Type B pancreatic cell (in vitro differentiated cells): ENCODE results near the gene TGM2. TPM values are rescaled to one million over a fixed set of nuclear protein-coding genes. Genes with fewer than 3 reads are reported as not detected.

Source experiments
- DNase-seq: peaks from one replicate; pipeline ENCODE4 v3.0.0; 2021; ENCODE audit warnings: mixed read lengths; ENCODE audit not compliant: unreplicated experiment; ENCODE audit errors: extremely low spot score
- H3K27ac Mint-ChIP-seq: 2 replicates; pipeline ENCODE4 v1.8.0; 2021; ENCODE audit warnings: mild to moderate bottlenecking, mixed read lengths
- H3K27me3 Mint-ChIP-seq: 2 replicates; pipeline ENCODE4 v1.8.0; 2021; ENCODE audit warnings: mixed read lengths
- H3K36me3 Mint-ChIP-seq: 2 replicates; pipeline ENCODE4 v1.8.0; 2021; ENCODE audit warnings: mixed read lengths
- H3K4me1 Mint-ChIP-seq: one replicate; pipeline ENCODE4 v1.8.0; 2021; ENCODE audit warnings: mixed read lengths; ENCODE audit not compliant: unreplicated experiment
- H3K4me3 Mint-ChIP-seq: 2 replicates; pipeline ENCODE4 v1.8.0; 2021; ENCODE audit warnings: mild to moderate bottlenecking, mixed read lengths
- H3K9me3 Mint-ChIP-seq: 2 replicates; pipeline ENCODE4 v1.8.0; 2021; ENCODE audit warnings: mixed read lengths
- total RNA-seq: library from RNA; stranded (reverse); gene quantifications from 2 replicates; pipeline ENCODE4 v1.2.1, GENCODE V29; 2021; ENCODE audit warnings: low replicate concordance
- TF ChIP-seq, protein P1 (sequence below): fragments of 200-600 bp; sonication (generic); conservative IDR thresholded peaks from 2 replicates; pipeline ENCODE4 v1.5.0; 2021; ENCODE audit warnings: antibody characterized with exemption, mild to moderate bottlenecking

Gene TGM2
- total RNA-seq, 1 donor from 2014 or later, result 31.7 TPM

DNA sequence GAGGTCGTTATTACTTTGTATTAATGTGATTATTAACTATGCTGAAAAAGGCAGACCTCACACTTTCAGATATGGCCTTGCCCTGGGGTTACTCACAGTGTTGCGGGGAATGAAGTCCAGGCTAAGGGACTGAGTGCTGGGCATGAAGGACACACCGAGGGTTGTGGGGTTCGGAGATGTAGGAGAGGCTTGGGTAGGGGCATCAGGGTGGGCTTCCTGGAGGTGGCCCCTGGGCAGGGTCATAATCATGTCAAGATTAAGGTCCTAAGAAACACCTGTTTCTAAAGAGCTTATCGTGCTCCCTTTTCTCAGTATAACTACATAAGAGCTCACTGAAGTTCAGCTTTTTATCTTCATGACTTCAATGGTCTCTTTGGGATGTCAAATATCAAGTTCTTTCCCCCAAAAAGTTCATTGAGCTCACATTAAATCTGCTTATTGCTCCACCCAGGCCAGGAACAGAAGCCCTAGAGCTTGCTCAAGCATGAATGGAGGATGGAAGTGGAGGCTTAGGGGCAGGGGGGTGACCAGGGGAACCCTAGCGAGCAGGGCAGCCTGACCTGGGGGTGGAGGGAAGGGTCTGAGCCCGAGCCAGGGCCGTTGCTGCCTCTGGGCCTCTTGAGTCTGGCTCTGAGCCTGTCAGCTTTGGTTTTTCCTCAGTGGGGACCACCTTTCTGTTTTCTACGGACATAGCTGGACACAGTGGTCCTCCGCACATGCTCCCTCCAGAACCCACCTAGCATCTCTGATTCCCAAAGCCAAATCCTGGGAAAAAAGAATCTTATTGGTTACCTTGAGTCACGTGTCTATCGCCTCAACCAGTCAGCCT is 37.3 kb upstream of the TGM2 start:
- Mint-ChIP-seq H3K4me3 (no peak overlapping the region), H3K27me3 (peaks cover 15% of the 10 kb centered on the region), H3K27ac (no peak overlapping the region), H3K36me3 (no peaks in the 10 kb centered on the region), H3K9me3 (no peaks in the 10 kb centered on the region), H3K4me1 (no peaks in the 10 kb centered on the region)
- DNase-seq, result no peak
- TF ChIP-seq, protein P1, sequence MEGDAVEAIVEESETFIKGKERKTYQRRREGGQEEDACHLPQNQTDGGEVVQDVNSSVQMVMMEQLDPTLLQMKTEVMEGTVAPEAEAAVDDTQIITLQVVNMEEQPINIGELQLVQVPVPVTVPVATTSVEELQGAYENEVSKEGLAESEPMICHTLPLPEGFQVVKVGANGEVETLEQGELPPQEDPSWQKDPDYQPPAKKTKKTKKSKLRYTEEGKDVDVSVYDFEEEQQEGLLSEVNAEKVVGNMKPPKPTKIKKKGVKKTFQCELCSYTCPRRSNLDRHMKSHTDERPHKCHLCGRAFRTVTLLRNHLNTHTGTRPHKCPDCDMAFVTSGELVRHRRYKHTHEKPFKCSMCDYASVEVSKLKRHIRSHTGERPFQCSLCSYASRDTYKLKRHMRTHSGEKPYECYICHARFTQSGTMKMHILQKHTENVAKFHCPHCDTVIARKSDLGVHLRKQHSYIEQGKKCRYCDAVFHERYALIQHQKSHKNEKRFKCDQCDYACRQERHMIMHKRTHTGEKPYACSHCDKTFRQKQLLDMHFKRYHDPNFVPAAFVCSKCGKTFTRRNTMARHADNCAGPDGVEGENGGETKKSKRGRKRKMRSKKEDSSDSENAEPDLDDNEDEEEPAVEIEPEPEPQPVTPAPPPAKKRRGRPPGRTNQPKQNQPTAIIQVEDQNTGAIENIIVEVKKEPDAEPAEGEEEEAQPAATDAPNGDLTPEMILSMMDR, result no peak

DNA sequence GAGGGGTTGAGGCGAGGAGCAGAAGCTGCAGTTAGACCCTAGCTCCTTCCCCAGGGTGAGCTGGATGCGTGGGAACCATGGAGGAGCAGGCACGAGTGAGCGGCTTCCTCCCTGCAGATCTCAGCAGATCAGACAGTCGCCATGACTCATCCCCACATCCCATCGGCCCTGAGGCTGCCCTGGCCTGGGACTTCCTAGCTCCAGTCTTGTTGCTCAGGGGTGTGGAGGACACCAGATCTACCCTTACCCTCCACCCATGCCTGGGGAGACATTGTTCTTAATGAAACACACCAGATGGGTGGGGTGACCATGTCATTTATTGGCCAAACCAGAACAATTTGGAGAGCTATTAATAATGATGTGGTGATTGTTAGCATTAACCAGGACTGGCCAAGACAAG is 36.3 kb upstream of the TGM2 start:
- no peaks in the 10 kb centered on the region for H3K4me1 Mint-ChIP-seq
- no peak overlapping the region for H3K4me3 Mint-ChIP-seq
- no peak overlapping the region for H3K27ac Mint-ChIP-seq
- no peaks in the 10 kb centered on the region for H3K9me3 Mint-ChIP-seq
- TF ChIP-seq, protein P1, result no peak
- H3K27me3 Mint-ChIP-seq, result peaks cover 15% of the 10 kb centered on the region
- no peaks in the 10 kb centered on the region for H3K36me3 Mint-ChIP-seq
- DNase-seq, result no peak

DNA sequence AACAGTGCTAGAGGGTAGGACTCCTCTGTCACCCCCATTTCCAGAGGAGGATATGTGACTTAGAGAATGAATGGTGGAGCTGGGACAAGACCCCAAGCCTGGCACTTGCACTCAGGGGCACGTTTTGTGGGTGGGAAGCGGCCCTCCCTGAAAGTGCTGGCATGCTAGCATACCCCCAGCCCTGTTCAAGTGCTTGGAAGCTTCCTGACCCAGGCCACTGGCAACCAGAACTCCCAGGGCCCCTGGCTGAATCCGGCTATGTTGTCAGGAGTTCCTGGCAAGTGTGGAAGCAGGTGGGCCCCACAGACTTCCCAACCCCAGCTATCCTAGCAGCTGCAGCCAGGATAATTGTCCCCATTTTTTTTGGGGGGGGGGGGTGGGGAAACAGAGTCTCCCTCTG is 35.6 kb upstream of the TGM2 start:
- no peak for DNase-seq

DNA sequence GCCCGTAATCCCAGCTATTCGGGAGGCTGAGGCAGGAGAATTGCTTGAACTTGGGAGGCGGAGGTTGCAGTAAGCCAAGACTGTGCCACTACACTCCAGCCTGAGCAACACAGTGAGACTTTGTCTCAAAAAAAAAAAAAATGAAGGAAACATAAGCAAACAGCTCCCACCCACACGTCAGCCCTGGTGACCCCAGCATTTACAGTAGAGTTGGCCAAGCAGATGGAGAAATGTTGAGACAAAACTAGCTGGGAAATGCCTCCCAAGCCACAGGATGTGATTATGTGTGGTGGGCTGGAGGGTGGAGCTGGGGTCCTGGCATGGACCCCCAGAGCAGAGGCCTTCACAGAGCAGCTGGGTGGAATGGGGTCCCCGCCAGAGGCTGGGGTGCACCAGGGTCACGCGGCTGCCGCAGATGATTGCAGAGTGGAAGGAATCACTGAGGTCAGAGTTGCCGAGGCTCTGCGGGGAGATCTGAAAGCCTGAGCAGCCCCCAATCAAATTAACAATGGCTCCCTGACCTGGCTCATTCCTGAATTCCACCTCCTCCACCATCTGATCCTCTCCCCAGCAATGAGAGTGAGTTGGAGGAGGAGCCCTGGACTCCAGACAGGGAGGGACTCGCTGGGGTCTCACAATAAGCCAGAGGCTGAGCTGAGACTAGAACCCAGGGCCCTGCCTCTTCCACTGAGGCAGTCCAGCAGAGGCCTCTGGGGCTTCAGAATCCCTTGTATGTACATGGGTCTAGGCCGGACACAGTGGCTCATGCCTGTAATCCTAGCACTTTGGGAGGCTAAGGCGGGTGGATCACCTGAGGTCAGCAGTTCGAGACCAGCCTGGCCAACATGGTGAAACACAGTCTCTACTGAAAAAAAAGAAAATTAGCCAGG is 34.7 kb upstream of the TGM2 start:
- DNase-seq, result no peak
- H3K4me1 Mint-ChIP-seq, result no peaks in the 10 kb centered on the region
- no peak overlapping the region for H3K27ac Mint-ChIP-seq
- TF ChIP-seq, protein P1, result no peak
- no peaks in the 10 kb centered on the region for H3K9me3 Mint-ChIP-seq
- H3K4me3 Mint-ChIP-seq, result no peak overlapping the region
- no peaks in the 10 kb centered on the region for H3K36me3 Mint-ChIP-seq
- peaks cover 15% of the 10 kb centered on the region for H3K27me3 Mint-ChIP-seq

More for the DNA sequence above, 35.6 kb upstream of the TGM2 start:
- Mint-ChIP-seq H3K9me3 (no peaks in the 10 kb centered on the region), H3K27ac (no peak overlapping the region), H3K36me3 (no peaks in the 10 kb centered on the region), H3K4me1 (no peaks in the 10 kb centered on the region), H3K4me3 (no peak overlapping the region), H3K27me3 (peaks cover 15% of the 10 kb centered on the region)
- TF ChIP-seq, protein P1, result no peak

DNA sequence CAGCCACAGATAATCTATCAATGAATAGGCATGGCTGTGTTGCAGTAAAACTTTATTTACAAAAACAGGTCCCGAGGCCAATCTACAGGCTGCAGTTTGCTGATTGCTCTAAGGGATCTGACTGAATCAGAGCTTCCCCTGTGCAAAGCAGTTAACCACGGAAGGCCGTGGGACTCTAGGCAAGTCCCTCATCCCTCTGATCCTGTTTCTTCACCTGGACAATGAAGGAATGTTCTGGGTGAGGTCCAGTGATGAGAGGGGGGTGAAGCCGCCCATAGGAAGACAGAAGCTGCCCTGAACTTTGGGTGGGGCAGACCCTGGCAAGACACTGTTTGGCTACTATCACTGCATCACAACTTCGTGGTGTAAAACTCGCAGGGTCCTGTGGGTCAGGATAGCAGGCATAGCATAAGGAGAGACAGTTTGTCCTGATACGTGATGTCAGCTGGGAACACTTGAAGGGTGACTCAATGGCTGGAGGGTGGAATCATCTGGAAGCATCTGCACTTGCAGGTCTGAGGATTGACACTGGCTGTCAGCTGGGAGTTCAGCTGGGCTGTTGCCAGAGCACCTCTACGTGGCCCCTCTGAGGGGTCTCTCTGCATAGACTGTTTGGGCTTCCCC is 33.3 kb upstream of the TGM2 start:
- peaks cover 3% of the 10 kb centered on the region for H3K27me3 Mint-ChIP-seq
- no peaks in the 10 kb centered on the region for H3K36me3 Mint-ChIP-seq
- no peak overlapping the region for H3K27ac Mint-ChIP-seq
- no peak overlapping the region for H3K4me3 Mint-ChIP-seq
- no peaks in the 10 kb centered on the region for H3K4me1 Mint-ChIP-seq
- no peak for DNase-seq
- TF ChIP-seq, protein P1, result no peak
- H3K9me3 Mint-ChIP-seq, result no peaks in the 10 kb centered on the region
